ENCODE data around the gene DDX23.

Gene DDX23

DNA sequence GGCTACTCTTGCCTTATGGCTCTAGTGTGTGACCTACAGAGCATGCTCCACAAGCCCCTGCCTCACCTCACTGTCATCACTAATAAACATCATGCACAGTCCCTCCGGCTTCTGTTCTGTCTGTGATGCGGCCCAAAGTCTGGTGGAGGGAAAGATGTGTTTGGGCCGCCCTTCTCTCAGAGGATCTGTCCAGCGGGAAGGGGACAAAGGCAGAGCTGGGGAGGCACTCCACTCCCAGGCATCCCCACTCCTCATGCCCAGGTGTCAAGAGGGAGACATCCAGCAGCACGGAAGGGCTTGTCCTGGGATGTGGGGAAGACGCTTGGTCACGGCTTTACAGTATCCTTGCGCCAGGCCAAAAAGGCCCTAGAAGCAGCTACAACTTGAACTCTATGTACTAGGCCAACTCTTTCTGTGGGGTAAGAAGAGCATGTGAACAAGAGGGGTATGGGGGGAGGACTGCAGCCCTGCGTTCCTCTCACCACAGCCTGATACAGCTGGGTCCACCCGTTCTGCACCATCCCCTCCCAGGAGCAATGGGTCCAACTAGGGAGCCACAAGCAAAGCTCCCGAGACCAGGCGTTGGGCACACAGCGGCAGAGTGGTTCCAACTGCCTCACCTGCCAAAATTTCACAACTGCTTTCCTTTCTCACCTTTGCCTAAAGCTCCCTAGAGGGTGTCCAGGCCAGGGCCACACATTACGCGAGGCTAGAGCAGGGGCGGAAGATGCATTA is 23.0 kb downstream of the DDX23 start:
- no peak overlapping the region for H3K4me3 ChIP-seq (ENCODE audit: low read depth, low read length)
- no peak for DNase-seq (ENCODE audit: low read depth)
- no peak for TF ChIP-seq POLR2A (IDR thresholded peaks at IDR 0.05; ENCODE audit: extremely low read depth, insufficient read length)
- no peak for TF ChIP-seq MYC (IDR thresholded peaks at IDR 0.05; ENCODE audit: low read depth, low read length)
- TF ChIP-seq, protein P1, sequence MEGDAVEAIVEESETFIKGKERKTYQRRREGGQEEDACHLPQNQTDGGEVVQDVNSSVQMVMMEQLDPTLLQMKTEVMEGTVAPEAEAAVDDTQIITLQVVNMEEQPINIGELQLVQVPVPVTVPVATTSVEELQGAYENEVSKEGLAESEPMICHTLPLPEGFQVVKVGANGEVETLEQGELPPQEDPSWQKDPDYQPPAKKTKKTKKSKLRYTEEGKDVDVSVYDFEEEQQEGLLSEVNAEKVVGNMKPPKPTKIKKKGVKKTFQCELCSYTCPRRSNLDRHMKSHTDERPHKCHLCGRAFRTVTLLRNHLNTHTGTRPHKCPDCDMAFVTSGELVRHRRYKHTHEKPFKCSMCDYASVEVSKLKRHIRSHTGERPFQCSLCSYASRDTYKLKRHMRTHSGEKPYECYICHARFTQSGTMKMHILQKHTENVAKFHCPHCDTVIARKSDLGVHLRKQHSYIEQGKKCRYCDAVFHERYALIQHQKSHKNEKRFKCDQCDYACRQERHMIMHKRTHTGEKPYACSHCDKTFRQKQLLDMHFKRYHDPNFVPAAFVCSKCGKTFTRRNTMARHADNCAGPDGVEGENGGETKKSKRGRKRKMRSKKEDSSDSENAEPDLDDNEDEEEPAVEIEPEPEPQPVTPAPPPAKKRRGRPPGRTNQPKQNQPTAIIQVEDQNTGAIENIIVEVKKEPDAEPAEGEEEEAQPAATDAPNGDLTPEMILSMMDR (IDR thresholded peaks at IDR 0.05; ENCODE audit: low read depth, low read length): no peak
- TF ChIP-seq, protein P2, sequence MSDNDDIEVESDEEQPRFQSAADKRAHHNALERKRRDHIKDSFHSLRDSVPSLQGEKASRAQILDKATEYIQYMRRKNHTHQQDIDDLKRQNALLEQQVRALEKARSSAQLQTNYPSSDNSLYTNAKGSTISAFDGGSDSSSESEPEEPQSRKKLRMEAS (IDR thresholded peaks at IDR 0.05; ENCODE audit: low read depth, low read length): no peak

DNA sequence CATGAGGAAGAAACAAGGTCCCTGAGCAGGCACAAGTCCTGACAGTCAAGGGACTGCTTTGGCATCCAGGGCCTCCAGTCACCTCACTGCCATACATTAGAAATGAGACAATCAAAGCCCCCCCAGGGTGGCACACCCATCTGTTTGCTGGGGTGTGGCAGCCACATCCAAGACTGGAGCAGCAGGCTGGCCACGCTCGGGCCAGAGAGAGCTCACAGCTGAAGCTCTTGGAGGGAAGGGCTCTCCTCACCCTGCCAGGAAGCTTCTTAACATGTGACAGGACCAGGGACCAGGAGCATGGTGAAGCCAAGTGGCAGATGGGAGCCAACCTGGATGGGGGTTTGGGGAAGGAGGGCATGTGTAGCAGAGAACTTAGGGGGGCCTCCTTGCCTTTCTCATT is 23.7 kb downstream of the DDX23 start:
- no peak overlapping the region for H3K4me3 ChIP-seq (ENCODE audit: low read depth, low read length)
- TF ChIP-seq, protein P1 (IDR thresholded peaks at IDR 0.05; ENCODE audit: low read depth, low read length): no peak
- TF ChIP-seq POLR2A (IDR thresholded peaks at IDR 0.05; ENCODE audit: extremely low read depth, insufficient read length): no peak
- TF ChIP-seq MYC (IDR thresholded peaks at IDR 0.05; ENCODE audit: low read depth, low read length): no peak
- TF ChIP-seq, protein P2 (IDR thresholded peaks at IDR 0.05; ENCODE audit: low read depth, low read length): no peak
- no peak for DNase-seq (ENCODE audit: low read depth)

DNA sequence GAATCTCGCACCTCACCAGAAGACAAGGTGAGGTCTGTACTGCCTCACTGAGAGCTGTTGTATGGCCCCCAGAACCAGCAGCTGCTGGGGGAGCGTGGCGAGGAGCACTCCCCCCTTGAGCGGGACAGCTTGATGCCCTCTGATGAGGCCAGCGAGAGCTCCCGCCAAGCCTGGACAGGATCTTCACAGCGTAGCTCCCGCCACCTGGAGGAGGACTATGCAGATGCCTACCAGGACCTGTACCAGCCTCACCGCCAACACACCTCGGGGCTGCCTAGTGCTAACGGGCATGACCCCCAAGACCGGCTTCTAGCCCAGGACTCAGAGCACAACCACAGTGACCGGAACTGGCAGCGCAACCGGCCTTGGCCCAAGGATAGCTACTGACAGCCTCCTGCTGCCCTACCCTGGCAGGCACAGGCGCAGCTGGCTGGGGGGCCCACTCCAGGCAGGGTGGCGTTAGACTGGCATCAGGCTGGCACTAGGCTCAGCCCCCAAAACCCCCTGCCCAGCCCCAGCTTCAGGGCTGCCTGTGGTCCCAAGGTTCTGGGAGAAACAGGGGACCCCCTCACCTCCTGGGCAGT is 24.4 kb downstream of the DDX23 start:
- TF ChIP-seq, protein P1 (IDR thresholded peaks at IDR 0.05; ENCODE audit: low read depth, low read length): no peak
- TF ChIP-seq, protein P2 (IDR thresholded peaks at IDR 0.05; ENCODE audit: low read depth, low read length): no peak
- TF ChIP-seq POLR2A (IDR thresholded peaks at IDR 0.05; ENCODE audit: extremely low read depth, insufficient read length) (no peak), MYC (IDR thresholded peaks at IDR 0.05; ENCODE audit: low read depth, low read length) (no peak)

DNA sequence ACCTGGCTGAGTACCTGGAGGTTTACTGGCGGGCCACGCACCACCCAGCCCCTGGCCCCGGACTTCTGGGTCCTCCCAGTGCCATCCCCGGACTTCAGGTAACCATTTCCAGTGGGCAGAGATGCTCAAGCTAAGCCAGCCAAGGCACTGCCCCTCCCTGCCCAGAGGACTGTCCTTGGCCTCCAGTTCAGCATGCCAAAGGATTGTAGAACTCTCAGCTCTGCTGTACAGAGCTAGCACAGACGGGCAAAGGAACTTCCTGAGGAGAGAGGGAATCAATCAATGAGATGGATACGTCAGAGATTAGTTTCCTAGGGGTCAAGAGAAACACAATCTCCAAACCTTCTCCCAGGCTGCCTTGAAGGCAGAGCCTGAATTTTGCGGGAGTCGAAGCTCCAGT is 24.9 kb downstream of the DDX23 start:
- no peak overlapping the region for H3K4me3 ChIP-seq (ENCODE audit: low read depth, low read length)
- TF ChIP-seq, protein P1 (IDR thresholded peaks at IDR 0.05; ENCODE audit: low read depth, low read length): no peak
- TF ChIP-seq, protein P2 (IDR thresholded peaks at IDR 0.05; ENCODE audit: low read depth, low read length): no peak
- TF ChIP-seq POLR2A (IDR thresholded peaks at IDR 0.05; ENCODE audit: extremely low read depth, insufficient read length) (no peak), MYC (IDR thresholded peaks at IDR 0.05; ENCODE audit: low read depth, low read length) (no peak)
- DNase-seq (ENCODE audit: low read depth): no peak

More for the DNA sequence above, 24.4 kb downstream of the DDX23 start:
- no peak for DNase-seq (ENCODE audit: low read depth)
- H3K4me3 ChIP-seq (ENCODE audit: low read depth, low read length): no peak overlapping the region

DNA sequence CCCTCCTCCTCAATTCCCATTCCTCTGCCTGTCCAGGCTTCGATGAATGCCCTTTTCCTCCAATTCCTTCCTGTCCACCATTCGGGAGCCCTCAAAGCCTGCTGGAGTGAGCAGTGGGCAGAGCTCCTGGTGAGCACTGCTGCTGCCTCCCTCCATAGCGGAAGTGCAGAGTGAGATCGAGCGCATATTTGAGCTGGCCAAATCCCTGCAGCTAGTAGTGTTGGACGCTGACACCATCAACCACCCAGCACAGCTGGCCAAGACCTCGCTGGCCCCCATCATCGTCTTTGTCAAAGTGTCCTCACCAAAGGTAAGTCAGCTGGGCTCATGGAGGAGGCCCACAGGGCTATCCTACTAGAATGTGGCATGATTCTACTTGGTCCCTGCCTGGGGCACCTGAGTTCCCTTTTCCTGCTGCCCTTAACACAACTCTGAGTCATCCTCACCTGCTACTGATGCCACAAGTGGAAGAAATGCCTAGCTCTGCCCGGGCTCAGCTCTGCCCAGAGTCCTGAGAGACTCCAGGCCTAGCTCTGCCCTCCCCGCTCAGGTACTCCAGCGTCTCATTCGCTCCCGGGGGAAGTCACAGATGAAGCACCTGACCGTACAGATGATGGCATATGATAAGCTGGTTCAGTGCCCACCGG is 25.6 kb downstream of the DDX23 start:
- no peak overlapping the region for H3K4me3 ChIP-seq (ENCODE audit: low read depth, low read length)
- DNase-seq (ENCODE audit: low read depth): no peak
- TF ChIP-seq, protein P1 (IDR thresholded peaks at IDR 0.05; ENCODE audit: low read depth, low read length): no peak
- TF ChIP-seq POLR2A (IDR thresholded peaks at IDR 0.05; ENCODE audit: extremely low read depth, insufficient read length) (no peak), MYC (IDR thresholded peaks at IDR 0.05; ENCODE audit: low read depth, low read length) (no peak)
- TF ChIP-seq, protein P2 (IDR thresholded peaks at IDR 0.05; ENCODE audit: low read depth, low read length): no peak

All from NB4 (cell line).